Fibroblast of lung (primary cell): ENCODE results near the gene KCTD20. TPM values are rescaled to one million over a fixed set of nuclear protein-coding genes. Genes with fewer than 3 reads are reported as not detected.
A peak's percentile ranks its signal among the peaks of the same experiment; 100 is the strongest.

Source experiments
- DNase-seq, 2 donors: peaks; one replicate each; pipeline versions ENCODE4 v3.0.0 to v3.0.0-alpha.2; 2010; ENCODE audit warnings: low read depth in 2 of 2
- H2AFZ ChIP-seq: 2 replicates; pipeline ENCODE4 v1.5.1; 2012; ENCODE audit warnings: low read length, control low read depth, inconsistent platforms
- H3K27ac ChIP-seq: 2 replicates; pipeline ENCODE4 v1.5.1; 2011; ENCODE audit warnings: low read length, control low read depth; ENCODE audit not compliant: insufficient read depth
- H3K27me3 ChIP-seq: 2 replicates; pipeline ENCODE4 v1.5.1; 2011; ENCODE audit warnings: mild to moderate bottlenecking, low read length; ENCODE audit not compliant: control insufficient read depth, insufficient read depth
- H3K36me3 ChIP-seq: 2 replicates; pipeline ENCODE4 v1.5.1; 2011; ENCODE audit warnings: low read length; ENCODE audit not compliant: control insufficient read depth, insufficient read depth
- H3K4me1 ChIP-seq: 2 replicates; pipeline ENCODE4 v1.5.1; 2011; ENCODE audit warnings: low read length; ENCODE audit not compliant: control insufficient read depth, insufficient read depth; ENCODE audit errors: extremely low read depth
- H3K4me2 ChIP-seq: 2 replicates; pipeline ENCODE4 v1.5.1; 2011; ENCODE audit warnings: low read length, control low read depth; ENCODE audit not compliant: insufficient read depth; ENCODE audit errors: extremely low read depth
- H3K4me3 ChIP-seq, 4 experiments: fragments of 200-600 bp in 1 of 4; sonication (generic) in 1 of 4; replicated peaks in 1 of 4; 2 replicates each; pipeline ENCODE4 v1.5.1; 2011 to 2016; ENCODE audit warnings: low read length in 4 of 4, low read depth in 3 of 4, mild to moderate bottlenecking in 3 of 4, control low read depth in 2 of 4, inconsistent platforms in 1 of 4, mixed read lengths in 1 of 4; ENCODE audit not compliant: insufficient read depth in 1 of 4; ENCODE audit errors: control extremely low read depth in 1 of 4
- H3K79me2 ChIP-seq: 2 replicates; pipeline ENCODE4 v1.5.1; 2012; ENCODE audit warnings: mild to moderate bottlenecking, low read length, inconsistent platforms; ENCODE audit not compliant: control insufficient read depth, insufficient read depth
- H3K9ac ChIP-seq: 2 replicates; pipeline ENCODE4 v1.5.1; 2011; ENCODE audit warnings: mild to moderate bottlenecking, low read length, control low read depth; ENCODE audit not compliant: insufficient read depth
- H3K9me3 ChIP-seq: 2 replicates; pipeline ENCODE4 v1.5.1; 2012; ENCODE audit warnings: low read depth, low read length; ENCODE audit not compliant: control insufficient read depth, insufficient read depth
- H4K20me1 ChIP-seq: 2 replicates; pipeline ENCODE4 v1.5.1; 2011; ENCODE audit warnings: low read length; ENCODE audit not compliant: control insufficient read depth, insufficient read depth; ENCODE audit errors: extremely low read depth
- CTCF ChIP-seq, 2 donors: IDR thresholded peaks in 1 of 2; conservative IDR thresholded peaks in 1 of 2; 1 replicate in 1 of 2; 2 replicates in 1 of 2; pipeline ENCODE4 v1.5.1; 2011 to 2012; ENCODE audit warnings: low read length in 2 of 2, control low read depth in 1 of 2, inconsistent platforms in 1 of 2, low read depth in 1 of 2, mild to moderate bottlenecking in 1 of 2
- EZH2 ChIP-seq: IDR thresholded peaks from 2 replicates; pipeline ENCODE4 v1.5.1; 2012; ENCODE audit warnings: low read length, control low read depth, mild to moderate bottlenecking; ENCODE audit errors: missing control alignments
- polyA plus RNA-seq, 2 donors: library from polyadenylated mRNA; depleted of rRNA in 1 of 2; stranded (reverse) in 1 of 2; unstranded in 1 of 2; fragments of >200 nt; gene quantifications; 2 replicates each; pipeline ENCODE4 v1.2.1, GENCODE V29; 2011 to 2012; ENCODE audit warnings: missing spikeins in 1 of 2
- total RNA-seq: library from RNA; depleted of rRNA; stranded (reverse); fragments of >200 nt; gene quantifications from 2 replicates; pipeline ENCODE4 v1.2.1, GENCODE V29; 2014

KCTD20 gene
- total and polyA plus RNA-seq, 2 donors (not counting 1 experiment from before 2014, with no cell fraction given) = 39.6 to 87.4 TPM

DNA sequence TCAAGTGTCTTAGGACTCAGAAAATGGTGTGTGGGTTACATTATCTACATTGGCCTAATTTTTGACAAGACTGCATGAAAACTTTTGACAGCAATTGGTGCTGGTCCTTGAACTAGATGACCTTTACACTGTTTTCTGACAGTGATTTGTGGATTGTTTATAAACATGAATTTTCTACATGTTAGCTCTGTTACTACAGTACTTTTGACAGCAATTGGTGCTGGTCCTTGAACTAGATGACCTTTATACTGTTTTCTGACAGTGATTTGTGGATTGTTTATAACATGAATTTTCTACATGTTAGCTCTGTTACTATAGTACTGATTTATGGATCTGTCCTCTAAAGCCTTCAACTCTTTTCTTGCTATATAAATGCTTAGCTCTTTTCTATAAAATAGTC lies 16.7 kb downstream of the KCTD20 start:
- Histone ChIP-seq H3K9me3 (no peaks in the 10 kb centered on the region), H3K79me2 (peaks cover 42% of the 10 kb centered on the region), H3K4me1 (no peaks in the 10 kb centered on the region), H3K27ac (no peak overlapping the region), H2AFZ (no peak overlapping the region), H3K4me2 (no peak overlapping the region), H3K36me3 (no peaks in the 10 kb centered on the region), H3K27me3 (no peaks in the 10 kb centered on the region), H3K9ac (no peak overlapping the region), H3K4me3 (no peak overlapping the region), H4K20me1 (no peaks in the 10 kb centered on the region)
- DNase-seq = peak in 1 of 2 donors; percentile 33
- no peak for TF ChIP-seq EZH2
- TF ChIP-seq CTCF (conservative IDR thresholded peaks at IDR 0.05 in 1 of 2, IDR thresholded peaks at IDR 0.05 in 1 of 2; ENCODE audit: low read depth in 1 of 2, low read length in 2 of 2) = no peak

- no peaks in the 10 kb centered on the region for H3K27me3 ChIP-seq
- peaks cover 35% of the 10 kb centered on the region for H3K79me2 ChIP-seq
- H3K4me3 ChIP-seq = no peak overlapping the region
- TF ChIP-seq CTCF (conservative IDR thresholded peaks at IDR 0.05 in 1 of 2, IDR thresholded peaks at IDR 0.05 in 1 of 2; ENCODE audit: low read depth in 1 of 2, low read length in 2 of 2) (no peak), EZH2 (no peak)
- no peak overlapping the region for H2AFZ ChIP-seq
- H3K9ac ChIP-seq = no peak overlapping the region
- no peaks in the 10 kb centered on the region for H4K20me1 ChIP-seq
- no peaks in the 10 kb centered on the region for H3K36me3 ChIP-seq
- H3K9me3 ChIP-seq = no peaks in the 10 kb centered on the region
- H3K4me2 ChIP-seq = no peak overlapping the region
- no peaks in the 10 kb centered on the region for H3K4me1 ChIP-seq
- no peak for DNase-seq
- no peak overlapping the region for H3K27ac ChIP-seq
Observed at GRCh38 chr6:36460916-36461315, 18.1 kb downstream of the KCTD20 start.

DNA sequence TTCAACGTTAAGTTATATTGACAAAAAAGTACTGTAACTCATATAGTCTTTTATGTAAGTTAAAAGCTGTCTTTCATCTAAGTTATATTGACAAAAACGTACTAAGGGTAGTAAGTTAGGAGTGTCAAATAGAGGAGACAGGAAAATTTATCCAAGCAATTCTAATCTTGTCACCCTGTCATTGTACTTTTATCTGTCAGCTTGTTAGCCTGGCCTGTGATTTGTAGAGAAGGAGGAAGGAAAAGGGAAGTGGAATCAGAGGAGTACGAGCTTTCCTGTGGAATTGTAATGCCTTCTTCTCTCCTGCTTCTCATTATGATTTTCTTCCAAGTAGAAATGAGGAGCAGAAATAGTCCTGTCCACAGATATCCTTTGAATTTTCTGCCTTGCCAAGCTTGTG lies 18.8 kb downstream of the KCTD20 start:
- Histone ChIP-seq H3K9ac (no peak overlapping the region), H3K27ac (no peak overlapping the region), H3K4me2 (no peak overlapping the region), H3K4me3 (no peak overlapping the region), H4K20me1 (no peaks in the 10 kb centered on the region), H3K4me1 (no peaks in the 10 kb centered on the region), H3K36me3 (no peaks in the 10 kb centered on the region), H3K9me3 (no peaks in the 10 kb centered on the region), H3K79me2 (peaks cover 38% of the 10 kb centered on the region), H2AFZ (no peak overlapping the region), H3K27me3 (no peaks in the 10 kb centered on the region)
- TF ChIP-seq EZH2 = no peak
- no peak for TF ChIP-seq CTCF (conservative IDR thresholded peaks at IDR 0.05 in 1 of 2, IDR thresholded peaks at IDR 0.05 in 1 of 2; ENCODE audit: low read depth in 1 of 2, low read length in 2 of 2)
- DNase-seq = no peak
